Lung (tissue), 12 donors: ENCODE measurements around the gene PDZK1. TPM values are rescaled to one million over a fixed set of nuclear protein-coding genes. Genes with fewer than 3 reads are reported as not detected.
A peak's percentile ranks its signal among the peaks of the same experiment; 100 is the strongest.

Source experiments
- ATAC-seq: fragments of 200-7000 bp; cut with Tn5 transposase; one replicate; pipeline ENCODE4 v1.9.1; 2020; ENCODE audit warnings: moderate number of reproducible peaks; ENCODE audit not compliant: insufficient read depth, low FRiP score
- DNase-seq, 3 donors: peaks; one replicate each; pipeline ENCODE4 v3.0.0-alpha.2; 2013 to 2017
- H3K27ac ChIP-seq, 2 donors: one replicate each; pipeline ENCODE4 v1.5.1; 2013; ENCODE audit warnings: mild to moderate bottlenecking in 2 of 2, moderate library complexity in 2 of 2, control low read depth in 1 of 2, inconsistent platforms in 1 of 2, low read depth in 1 of 2, low read length in 1 of 2
- H3K27me3 ChIP-seq, 3 donors: one replicate each; pipeline ENCODE4 v1.5.1; 2013; ENCODE audit warnings: low read length in 2 of 3; ENCODE audit not compliant: control insufficient read depth in 3 of 3, insufficient read depth in 3 of 3
- H3K36me3 ChIP-seq, 4 donors: one replicate each; pipeline ENCODE4 v1.5.1; 2013; ENCODE audit warnings: low read length in 4 of 4, mild to moderate bottlenecking in 1 of 4, moderate library complexity in 1 of 4; ENCODE audit not compliant: control insufficient read depth in 4 of 4, insufficient read depth in 4 of 4
- H3K4me1 ChIP-seq, 5 donors: one replicate each; pipeline ENCODE4 v1.5.1; 2013; ENCODE audit warnings: low read length in 5 of 5, mild to moderate bottlenecking in 2 of 5, moderate library complexity in 1 of 5; ENCODE audit not compliant: control insufficient read depth in 5 of 5, insufficient read depth in 5 of 5
- H3K4me3 ChIP-seq: one replicate; pipeline ENCODE4 v1.5.1; 2013; ENCODE audit warnings: mild to moderate bottlenecking, control low read depth, moderate library complexity
- H3K9ac ChIP-seq, 2 donors: one replicate each; pipeline ENCODE4 v1.5.1; 2013; ENCODE audit warnings: low read length in 2 of 2, control low read depth in 1 of 2; ENCODE audit not compliant: insufficient read depth in 1 of 2
- H3K9me3 ChIP-seq, 4 donors: one replicate each; pipeline ENCODE4 v1.5.1; 2013; ENCODE audit warnings: low read length in 3 of 4, mild to moderate bottlenecking in 1 of 4, moderate library complexity in 1 of 4; ENCODE audit not compliant: control insufficient read depth in 4 of 4, insufficient read depth in 3 of 4
- WGBS, 2 donors: extraction: QIAGEN DNeasy Blood & Tissue Kit; methylation state at CpG; one replicate each; pipeline ENCODE4 v1.1.7; 2013; 5-methylcytosine and 5-hydroxymethylcytosine counted together
- polyA plus RNA-seq, 2 donors: library from polyadenylated mRNA; stranded (reverse); fragments of 200-250 nt; gene quantifications; one replicate each; pipeline ENCODE4 v1.2.1, GENCODE V29; 2013
- total RNA-seq, 2 donors: library from RNA; depleted of rRNA in 1 of 2; stranded (reverse); fragments of >200 nt in 1 of 2; gene quantifications; one replicate each; pipeline ENCODE4 v1.2.1, GENCODE V29; 2014 to 2021
- TF ChIP-seq, protein P1 (sequence below): IDR thresholded peaks from 2 replicates; pipeline ENCODE4 v1.5.1; 2012; ENCODE audit warnings: mild to moderate bottlenecking; ENCODE audit errors: control extremely low read depth, extremely low read depth
- donor health status: control.
- donor health status: control.
- donor health status: Bipolar disorder and iron deficiency.
- donor health status: healthy.
- donor health status: DM: yes; HTN: yes; CAD: no.

PDZK1 gene
- total and polyA plus RNA-seq, 4 donors = 0.14 to 0.57 (median 0.26) TPM

DNA sequence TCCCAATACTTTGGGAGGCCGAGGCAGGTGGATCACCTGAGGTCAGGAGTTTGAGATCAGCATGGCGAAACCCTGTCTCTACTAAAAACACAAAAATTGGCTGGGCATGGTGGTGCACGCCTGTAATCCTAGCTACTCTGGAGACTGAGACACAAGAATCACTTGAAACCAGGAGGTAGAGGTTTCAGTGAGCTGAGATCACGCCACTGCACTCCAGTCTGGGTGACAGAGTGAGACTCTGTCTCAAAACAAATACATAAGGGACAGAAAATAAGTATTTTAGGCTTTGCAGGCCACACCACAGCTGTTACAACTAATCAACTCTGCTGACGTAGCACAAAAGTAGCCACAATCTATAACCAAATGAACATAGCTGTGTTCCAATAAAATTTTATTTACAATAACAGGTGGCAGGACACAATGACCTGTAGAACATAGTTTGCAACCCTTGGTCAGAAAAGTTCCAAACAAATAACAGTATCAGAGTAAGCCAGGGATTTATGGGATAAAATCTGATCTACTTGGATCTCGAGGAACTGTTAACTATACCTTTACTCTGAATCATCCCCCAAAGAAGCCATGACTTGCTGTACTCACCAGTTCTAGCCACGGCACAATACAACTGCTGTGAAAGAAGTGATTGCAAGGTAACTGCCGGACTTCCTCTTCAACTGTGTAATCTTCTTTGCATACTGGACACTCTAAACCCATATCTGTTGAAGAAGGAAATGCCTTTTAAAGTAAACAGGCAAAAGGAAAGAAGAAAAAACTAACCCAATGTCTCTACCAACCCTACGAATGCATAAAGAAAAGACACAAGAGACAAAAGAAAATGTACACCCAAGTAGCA lies 40.5 kb upstream of the PDZK1 start:
- Histone ChIP-seq H3K4me3 (no peak overlapping the region), H3K9ac (no peak overlapping the region), H3K4me1 (peaks cover 0 to 2% (median 0%) of the 10 kb centered on the region in 5 donors), H3K27me3 (no peaks in the 10 kb centered on the region), H3K9me3 (no peaks in the 10 kb centered on the region), H3K27ac (no peak overlapping the region), H3K36me3 (peaks cover 18 to 65% (median 41%) of the 10 kb centered on the region in 4 donors)
- DNase-seq = no peak
- 58 to 82% methylated on average over 9 of the region's 9 CpGs for WGBS, 2 donors
- TF ChIP-seq, protein P1, sequence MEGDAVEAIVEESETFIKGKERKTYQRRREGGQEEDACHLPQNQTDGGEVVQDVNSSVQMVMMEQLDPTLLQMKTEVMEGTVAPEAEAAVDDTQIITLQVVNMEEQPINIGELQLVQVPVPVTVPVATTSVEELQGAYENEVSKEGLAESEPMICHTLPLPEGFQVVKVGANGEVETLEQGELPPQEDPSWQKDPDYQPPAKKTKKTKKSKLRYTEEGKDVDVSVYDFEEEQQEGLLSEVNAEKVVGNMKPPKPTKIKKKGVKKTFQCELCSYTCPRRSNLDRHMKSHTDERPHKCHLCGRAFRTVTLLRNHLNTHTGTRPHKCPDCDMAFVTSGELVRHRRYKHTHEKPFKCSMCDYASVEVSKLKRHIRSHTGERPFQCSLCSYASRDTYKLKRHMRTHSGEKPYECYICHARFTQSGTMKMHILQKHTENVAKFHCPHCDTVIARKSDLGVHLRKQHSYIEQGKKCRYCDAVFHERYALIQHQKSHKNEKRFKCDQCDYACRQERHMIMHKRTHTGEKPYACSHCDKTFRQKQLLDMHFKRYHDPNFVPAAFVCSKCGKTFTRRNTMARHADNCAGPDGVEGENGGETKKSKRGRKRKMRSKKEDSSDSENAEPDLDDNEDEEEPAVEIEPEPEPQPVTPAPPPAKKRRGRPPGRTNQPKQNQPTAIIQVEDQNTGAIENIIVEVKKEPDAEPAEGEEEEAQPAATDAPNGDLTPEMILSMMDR = no peak
- no peak for ATAC-seq

DNA sequence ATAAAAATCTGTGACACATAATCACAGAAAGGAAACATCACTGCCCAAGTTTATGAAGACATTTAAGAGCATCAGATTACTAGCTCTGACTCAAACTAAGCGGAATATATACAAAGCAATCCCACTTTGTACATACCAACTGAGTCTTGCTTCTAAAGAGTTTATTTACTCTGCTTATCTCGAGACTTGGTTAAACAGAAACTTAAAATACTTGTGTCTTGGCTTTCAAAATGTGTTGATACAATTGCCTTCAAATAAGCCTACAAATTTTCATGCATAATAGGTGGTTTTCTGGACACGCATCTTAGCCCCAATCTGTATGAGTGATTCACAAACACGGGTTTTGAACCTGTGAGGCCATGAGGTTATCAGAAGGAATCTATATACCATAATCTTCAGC lies 33.1 kb upstream of the PDZK1 start:
- Histone ChIP-seq H3K9ac (no peak overlapping the region), H3K36me3 (peaks cover 5 to 25% (median 17%) of the 10 kb centered on the region in 4 donors), H3K9me3 (no peaks in the 10 kb centered on the region), H3K4me3 (no peak overlapping the region), H3K27me3 (no peaks in the 10 kb centered on the region), H3K4me1 (peaks cover 0 to 7% (median 2%) of the 10 kb centered on the region in 5 donors), H3K27ac (no peak overlapping the region)
- DNase-seq = peak in 2 of 3 donors; percentile 82 to 85
- TF ChIP-seq, protein P1 = no peak
- WGBS, 2 donors = 62 to 86% methylated on average over 4 of the region's 4 CpGs
- no peak for ATAC-seq

DNA sequence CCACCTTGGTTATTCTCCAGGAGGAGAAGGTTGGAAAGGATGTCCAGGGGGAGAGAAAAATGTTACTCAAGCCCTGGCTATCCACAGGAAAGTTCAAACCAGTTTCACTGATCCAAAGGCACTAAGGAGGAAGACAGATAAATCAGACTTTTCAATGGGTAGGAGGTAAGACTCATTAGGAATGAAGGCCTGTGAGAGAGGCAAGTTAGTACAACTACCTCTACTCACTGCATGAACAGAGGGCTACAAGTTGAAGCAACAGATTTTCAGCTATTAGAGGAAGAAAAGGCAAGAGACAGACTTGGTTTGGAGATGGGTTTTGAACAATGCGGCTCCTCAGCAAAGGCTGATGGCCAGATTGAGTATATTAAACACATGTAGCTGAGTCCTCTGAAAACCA lies 29.0 kb upstream of the PDZK1 start:
- no peaks in the 10 kb centered on the region for H3K27me3 ChIP-seq
- no peaks in the 10 kb centered on the region for H3K9me3 ChIP-seq
- no peak overlapping the region for H3K9ac ChIP-seq
- no peak overlapping the region for H3K4me3 ChIP-seq
- TF ChIP-seq, protein P1 = no peak
- peaks cover 0 to 3% (median under 1%) of the 10 kb centered on the region in 4 donors for H3K36me3 ChIP-seq
- peaks cover 0 to 7% (median 2%) of the 10 kb centered on the region in 5 donors for H3K4me1 ChIP-seq
- ATAC-seq (no peak), DNase-seq (no peak)
- 98 to 100% methylated on average over 1 of the region's 1 CpG for WGBS, 2 donors
- H3K27ac ChIP-seq = no peak overlapping the region
